Measurements from ENCODE around the gene UBE3D. TPM values are rescaled to one million over a fixed set of nuclear protein-coding genes. Genes with fewer than 3 reads are reported as not detected.

UBE3D gene
- total RNA-seq, 1 donor from 2014 or later, result 5.3 TPM

GRCh38 chr6:83055366-83055964 is 10.2 kb downstream of the UBE3D start:
- peak; percentile 69 to 71 for ATAC-seq
- H3K4me3 ChIP-seq, result no peak overlapping the region

DNA sequence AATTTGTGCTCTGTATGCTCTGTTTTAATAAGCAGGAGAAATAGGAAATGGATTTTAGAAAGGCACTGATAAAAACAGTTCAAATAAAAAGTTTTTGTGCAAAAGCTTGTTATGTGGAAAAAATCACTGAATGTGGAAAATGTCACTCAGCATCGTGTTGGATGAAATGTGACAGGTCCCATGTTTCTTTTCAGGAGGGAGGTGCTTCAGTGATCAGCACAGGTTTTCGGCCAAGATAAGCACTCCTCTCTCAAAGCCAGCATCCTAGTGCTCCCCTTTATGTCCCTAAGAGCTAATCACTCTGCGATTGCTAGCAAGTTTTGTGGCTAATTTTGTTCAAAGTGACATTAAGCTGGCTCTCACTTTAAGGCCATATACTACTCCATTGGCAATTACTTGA is 12.0 kb downstream of the UBE3D start:
- TF ChIP-seq, protein P1, sequence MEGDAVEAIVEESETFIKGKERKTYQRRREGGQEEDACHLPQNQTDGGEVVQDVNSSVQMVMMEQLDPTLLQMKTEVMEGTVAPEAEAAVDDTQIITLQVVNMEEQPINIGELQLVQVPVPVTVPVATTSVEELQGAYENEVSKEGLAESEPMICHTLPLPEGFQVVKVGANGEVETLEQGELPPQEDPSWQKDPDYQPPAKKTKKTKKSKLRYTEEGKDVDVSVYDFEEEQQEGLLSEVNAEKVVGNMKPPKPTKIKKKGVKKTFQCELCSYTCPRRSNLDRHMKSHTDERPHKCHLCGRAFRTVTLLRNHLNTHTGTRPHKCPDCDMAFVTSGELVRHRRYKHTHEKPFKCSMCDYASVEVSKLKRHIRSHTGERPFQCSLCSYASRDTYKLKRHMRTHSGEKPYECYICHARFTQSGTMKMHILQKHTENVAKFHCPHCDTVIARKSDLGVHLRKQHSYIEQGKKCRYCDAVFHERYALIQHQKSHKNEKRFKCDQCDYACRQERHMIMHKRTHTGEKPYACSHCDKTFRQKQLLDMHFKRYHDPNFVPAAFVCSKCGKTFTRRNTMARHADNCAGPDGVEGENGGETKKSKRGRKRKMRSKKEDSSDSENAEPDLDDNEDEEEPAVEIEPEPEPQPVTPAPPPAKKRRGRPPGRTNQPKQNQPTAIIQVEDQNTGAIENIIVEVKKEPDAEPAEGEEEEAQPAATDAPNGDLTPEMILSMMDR (IDR thresholded peaks at IDR 0.05), result no peak
- Histone ChIP-seq H3K27ac (no peak overlapping the region), H3K4me1 (no peaks in the 10 kb centered on the region), H3K36me3 (peaks cover 5% of the 10 kb centered on the region), H3K9me3 (no peaks in the 10 kb centered on the region), H3K27me3 (ENCODE audit: low read depth) (no peaks in the 10 kb centered on the region), H3K4me3 (no peak overlapping the region)
- ATAC-seq (no peak), DNase-seq (no peak)
- intact Hi-C loops (cut with DNase I), result loop anchor here (10.0 kb wide), 1 partner anchor 789 kb away; no protein-coding TSS in a partner anchor

More at GRCh38 chr6:83055366-83055964, 10.2 kb downstream of the UBE3D start:
- Histone ChIP-seq H3K4me1 (no peaks in the 10 kb centered on the region), H3K9me3 (no peaks in the 10 kb centered on the region), H3K27ac (no peak overlapping the region), H3K36me3 (peaks cover 5% of the 10 kb centered on the region), H3K27me3 (ENCODE audit: low read depth) (no peaks in the 10 kb centered on the region)
- TF ChIP-seq, protein P1 (IDR thresholded peaks at IDR 0.05), result peak; percentile 90
- DNase-seq, result no peak
- intact Hi-C loops (cut with DNase I), result loop anchor here (10.0 kb wide), 1 partner anchor 791 kb away; no protein-coding TSS in a partner anchor

DNA sequence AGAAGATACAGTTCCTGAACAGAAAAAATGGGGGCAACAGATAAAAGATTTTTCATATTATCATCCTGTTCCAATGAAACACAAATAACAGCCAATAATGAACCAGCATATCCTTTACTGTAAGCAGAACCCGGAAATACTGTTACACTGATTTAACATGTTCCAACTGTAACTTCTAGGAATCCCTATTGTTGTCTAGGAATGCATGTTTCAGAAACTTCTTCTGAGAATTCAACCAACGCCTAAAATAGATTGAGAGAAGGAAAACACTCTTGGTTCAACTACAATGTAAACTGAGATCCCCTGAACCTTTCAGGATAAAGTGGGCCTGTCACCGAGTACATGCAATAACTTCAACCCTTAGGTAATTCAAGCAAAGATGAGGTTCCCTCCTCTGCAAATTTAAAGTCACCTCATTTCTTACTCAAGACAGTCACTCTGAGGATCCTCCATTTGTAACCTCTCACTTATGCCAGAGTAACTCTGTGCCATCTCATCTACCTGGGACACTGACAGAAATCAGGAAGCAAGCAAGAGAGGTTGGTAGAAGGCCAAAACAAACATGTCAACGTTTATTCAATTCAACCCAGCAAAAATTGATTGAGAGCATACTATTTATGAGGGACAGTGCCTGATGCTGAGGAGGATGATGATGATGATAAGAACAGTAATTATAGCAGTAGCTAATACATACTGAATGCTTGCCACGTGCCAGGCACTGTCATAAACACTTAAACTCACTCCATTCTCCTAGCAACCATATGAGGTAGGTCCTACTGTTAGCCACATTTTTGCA is 14.1 kb downstream of the UBE3D start:
- no peaks in the 10 kb centered on the region for H3K4me1 ChIP-seq
- H3K27ac ChIP-seq, result no peak overlapping the region
- H3K9me3 ChIP-seq, result no peaks in the 10 kb centered on the region
- no peak overlapping the region for H3K4me3 ChIP-seq
- TF ChIP-seq, protein P1 (IDR thresholded peaks at IDR 0.05), result no peak
- no peaks in the 10 kb centered on the region for H3K27me3 ChIP-seq (ENCODE audit: low read depth)
- ATAC-seq (no peak), DNase-seq (no peak)
- intact Hi-C loops (cut with DNase I), result loop anchor here (10.0 kb wide), 1 partner anchor 787 kb away; no protein-coding TSS in a partner anchor
- no peaks in the 10 kb centered on the region for H3K36me3 ChIP-seq

GRCh38 chr6:83047065-83047754 is 18.4 kb downstream of the UBE3D start:
- TF ChIP-seq, protein P1 (IDR thresholded peaks at IDR 0.05), result no peak
- Histone ChIP-seq H3K36me3 (no peaks in the 10 kb centered on the region), H3K27me3 (ENCODE audit: low read depth) (no peaks in the 10 kb centered on the region), H3K4me3 (no peak overlapping the region), H3K27ac (no peak overlapping the region), H3K4me1 (no peaks in the 10 kb centered on the region), H3K9me3 (no peaks in the 10 kb centered on the region)
- ATAC-seq (no peak), DNase-seq (no peak)
- intact Hi-C loops (cut with DNase I), result no loop called here

GRCh38 chr6:83044091-83044768 is 21.4 kb downstream of the UBE3D start:
- intact Hi-C loops (cut with DNase I), result no loop called here
- no peaks in the 10 kb centered on the region for H3K36me3 ChIP-seq
- DNase-seq (no peak), ATAC-seq (no peak)
- TF ChIP-seq, protein P1 (IDR thresholded peaks at IDR 0.05), result no peak
- no peaks in the 10 kb centered on the region for H3K4me1 ChIP-seq
- no peaks in the 10 kb centered on the region for H3K27me3 ChIP-seq (ENCODE audit: low read depth)
- no peaks in the 10 kb centered on the region for H3K9me3 ChIP-seq
- no peak overlapping the region for H3K4me3 ChIP-seq
- H3K27ac ChIP-seq, result no peak overlapping the region
